Upper lobe of left lung (tissue), 6 donors: ENCODE results near the gene OR2G2. TPM values are rescaled to one million over a fixed set of nuclear protein-coding genes. Genes with fewer than 3 reads are reported as not detected.

Experiments
- ATAC-seq, 2 donors: fragments of 200-7000 bp; cut with Tn5 transposase; one replicate each; pipeline ENCODE4 v1.9.1; 2022; ENCODE audit warnings: mild to moderate bottlenecking in 2 of 2, moderate library complexity in 2 of 2; ENCODE audit not compliant: low FRiP score in 2 of 2
- DNase-seq, 2 donors: peaks; one replicate each; pipeline ENCODE4 v3.0.0-alpha.2; 2019 to 2020
- H3K27ac ChIP-seq, 4 donors: fragments of 200-600 bp; sonication (generic); one replicate each; pipeline ENCODE4 v1.5.1; 2016 to 2019
- H3K27me3 ChIP-seq, 4 donors: fragments of 200-600 bp; sonication (generic); one replicate each; pipeline ENCODE4 v1.5.1; 2017 to 2019
- H3K36me3 ChIP-seq, 4 donors: fragments of 200-600 bp; sonication (generic); one replicate each; pipeline ENCODE4 v1.5.1; 2016 to 2019
- H3K4me1 ChIP-seq, 4 donors: fragments of 200-600 bp; sonication (generic); one replicate each; pipeline ENCODE4 v1.5.1; 2018 to 2019
- H3K4me3 ChIP-seq, 4 donors: fragments of 200-600 bp; sonication (generic); one replicate each; pipeline ENCODE4 v1.5.1; 2017 to 2019; ENCODE audit warnings: mild to moderate bottlenecking in 2 of 4, moderate library complexity in 1 of 4
- H3K9me3 ChIP-seq, 4 donors: fragments of 200-600 bp; sonication (generic); one replicate each; pipeline ENCODE4 v1.5.1; 2018 to 2019
- CTCF ChIP-seq, 6 experiments: fragments of 450-650 bp in 4 of 6; fragments of 200-600 bp in 2 of 6; sonication (generic) in 2 of 6; IDR thresholded peaks; one replicate each; pipeline ENCODE4 v1.5.1; 2016 to 2019; ENCODE audit warnings: antibody characterized with exemption in 6 of 6
- EP300 ChIP-seq, 4 donors: sonication (generic); formaldehyde crosslinking; IDR thresholded peaks; one replicate each; pipeline ENCODE4 v1.5.1; 2017; ENCODE audit warnings: antibody characterized with exemption in 4 of 4, control low read depth in 2 of 4
- POLR2A ChIP-seq, 4 donors: fragments of 450-650 bp; IDR thresholded peaks; one replicate each; pipeline ENCODE4 v1.5.1; 2016 to 2017; ENCODE audit warnings: antibody characterized with exemption in 4 of 4, mild to moderate bottlenecking in 2 of 4
- POLR2AphosphoS5 ChIP-seq, 2 donors: sonication (generic); formaldehyde crosslinking; IDR thresholded peaks; one replicate each; pipeline ENCODE4 v1.5.1; 2017; ENCODE audit warnings: antibody characterized with exemption in 2 of 2
- WGBS, 2 donors: methylation state at CpG; one replicate each; pipeline ENCODE4 v1.1.5; 2017 to 2018; 5-methylcytosine and 5-hydroxymethylcytosine counted together
- total RNA-seq, 6 donors: library from RNA; depleted of rRNA in 4 of 6; stranded (reverse); fragments of >200 nt in 4 of 6; gene quantifications; one replicate each; pipeline versions ENCODE4 v1.1.0 to v1.2.1, GENCODE V29; 2016 to 2021
- donor health status: DM: no; HTN: no; CAD: no; lungs with moderate emphysema.
- donor health status: DM: no; HTN: yes; CAD: no; lungs with severe emphysema.

OR2G2 gene
- total RNA-seq, 6 donors from 2014 or later = not detected

GRCh38 chr1:247542811-247543210 lies 45.3 kb upstream of the OR2G2 start:
- Histone ChIP-seq H3K9me3 (no peaks in the 10 kb centered on the region), H3K4me1 (no peaks in the 10 kb centered on the region), H3K36me3 (no peaks in the 10 kb centered on the region), H3K4me3 (no peak overlapping the region), H3K27ac (no peak overlapping the region), H3K27me3 (no peaks in the 10 kb centered on the region)
- 59 to 65% methylated on average over 3 of the region's 3 CpGs for WGBS, 2 donors
- ATAC-seq = no peak
- TF ChIP-seq CTCF (IDR thresholded peaks at IDR 0.05) = no peak
- TF ChIP-seq POLR2AphosphoS5 (IDR thresholded peaks at IDR 0.05) = no peak
- TF ChIP-seq EP300 (IDR thresholded peaks at IDR 0.05) = no peak
- no peak for TF ChIP-seq POLR2A (IDR thresholded peaks at IDR 0.05)
- DNase-seq = no peak

GRCh38 chr1:247548092-247548491 lies 40.1 kb upstream of the OR2G2 start:
- H3K27me3 ChIP-seq = no peaks in the 10 kb centered on the region
- H3K36me3 ChIP-seq = no peaks in the 10 kb centered on the region
- DNase-seq (no peak), ATAC-seq (no peak)
- H3K4me1 ChIP-seq = no peaks in the 10 kb centered on the region
- no peaks in the 10 kb centered on the region for H3K9me3 ChIP-seq
- no peak overlapping the region for H3K4me3 ChIP-seq
- H3K27ac ChIP-seq = no peak overlapping the region
- WGBS, 2 donors = 53 to 67% methylated on average over 4 to 5 of the region's 5 CpGs
- TF ChIP-seq POLR2A (IDR thresholded peaks at IDR 0.05) = no peak
- no peak for TF ChIP-seq POLR2AphosphoS5 (IDR thresholded peaks at IDR 0.05)
- TF ChIP-seq EP300 (IDR thresholded peaks at IDR 0.05) = no peak
- no peak for TF ChIP-seq CTCF (IDR thresholded peaks at IDR 0.05)

GRCh38 chr1:247548769-247549182 lies 39.4 kb upstream of the OR2G2 start, which contains the start of gene GCSAML:
Gene GCSAML (plus strand): TSS chr1:247549134. CDS start chr1:247549192, 58 bp downstream.
- H3K27me3 ChIP-seq = no peaks in the 10 kb centered on the region
- ATAC-seq = no peak
- no peaks in the 10 kb centered on the region for H3K4me1 ChIP-seq
- TF ChIP-seq EP300 (IDR thresholded peaks at IDR 0.05) (no peak), CTCF (IDR thresholded peaks at IDR 0.05) (no peak), POLR2AphosphoS5 (IDR thresholded peaks at IDR 0.05) (no peak), POLR2A (IDR thresholded peaks at IDR 0.05) (no peak)
- no peak for DNase-seq
- H3K4me3 ChIP-seq = no peak within 1 kb of the TSS
- WGBS, 2 donors = 60 to 65% methylated on average over 13 of the region's 13 CpGs
- no peaks in the 10 kb centered on the region for H3K9me3 ChIP-seq
- H3K36me3 ChIP-seq = no peaks in the 10 kb centered on the region
- H3K27ac ChIP-seq = no peak within 1 kb of the TSS

- DNase-seq (no peak), ATAC-seq (no peak)
- Histone ChIP-seq H3K9me3 (no peaks in the 10 kb centered on the region), H3K27me3 (no peaks in the 10 kb centered on the region), H3K36me3 (no peaks in the 10 kb centered on the region), H3K4me3 (no peak overlapping the region), H3K4me1 (no peaks in the 10 kb centered on the region), H3K27ac (no peak overlapping the region)
- WGBS, 2 donors = 56 to 75% methylated on average over 1 of the region's 1 CpG
- TF ChIP-seq POLR2A (IDR thresholded peaks at IDR 0.05) (no peak), EP300 (IDR thresholded peaks at IDR 0.05) (no peak), POLR2AphosphoS5 (IDR thresholded peaks at IDR 0.05) (no peak), CTCF (IDR thresholded peaks at IDR 0.05) (no peak)
Measured at GRCh38 chr1:247551721-247552120, 36.4 kb upstream of the OR2G2 start.

GRCh38 chr1:247552231-247552630 lies 35.9 kb upstream of the OR2G2 start:
- no peak overlapping the region for H3K27ac ChIP-seq
- 56 to 77% methylated on average over 2 of the region's 2 CpGs for WGBS, 2 donors
- H3K36me3 ChIP-seq = no peaks in the 10 kb centered on the region
- H3K4me3 ChIP-seq = no peak overlapping the region
- no peak for TF ChIP-seq CTCF (IDR thresholded peaks at IDR 0.05)
- TF ChIP-seq POLR2AphosphoS5 (IDR thresholded peaks at IDR 0.05) = no peak
- TF ChIP-seq EP300 (IDR thresholded peaks at IDR 0.05) = no peak
- no peaks in the 10 kb centered on the region for H3K4me1 ChIP-seq
- no peak for DNase-seq
- no peaks in the 10 kb centered on the region for H3K9me3 ChIP-seq
- H3K27me3 ChIP-seq = no peaks in the 10 kb centered on the region
- no peak for ATAC-seq
